Endothelial cell of umbilical vein (primary cell): ENCODE data around the gene RAD54L. TPM values are rescaled to one million over a fixed set of nuclear protein-coding genes. Genes with fewer than 3 reads are reported as not detected.
A peak's percentile ranks its signal among the peaks of the same experiment; 100 is the strongest.
"Not testable (repeated sequence)": the region's sequence is repeated elsewhere in the genome, so short reads cannot be mapped to it uniquely, and the experiment has no call there.

Source experiments
- BruUV-seq: library from RNA; stranded (reverse); fragments of 400-500 nt; replicated peaks from 2 replicates; lab custom pipeline; 2021; lab: Mats Ljungman, UMichigan
- CTCF ChIA-PET: fragments of 300-600, 350-600 bp; sonication (Branson Sonifier 250); formaldehyde crosslinking; loops from one replicate; lab custom pipeline; 2021; ENCODE audit warnings: antibody characterized with exemption, inconsistent platforms; lab: Charles Lee
- POLR2A ChIA-PET: fragments of 300-600, 350-600 bp; sonication (Branson Sonifier 250); formaldehyde crosslinking; loops from one replicate; lab custom pipeline; 2021; ENCODE audit warnings: antibody characterized with exemption, inconsistent platforms; lab: Charles Lee
- DNase-seq: peaks from one replicate; pipeline ENCODE4 v3.0.0-alpha.2; 2011; ENCODE audit warnings: low read depth, low spot score
- FAIRE-seq: peaks from 2 replicates; lab custom pipeline; 2011; peaks lifted over from hg19 to GRCh38; lab: Jason Lieb, UNC
- H2AFZ ChIP-seq: 2 replicates; pipeline ENCODE4 v1.6.0; 2012; ENCODE audit warnings: low read depth, low read length, control low read depth, inconsistent platforms
- H3K27ac ChIP-seq: 2 replicates; pipeline ENCODE4 v1.5.1; 2011; ENCODE audit warnings: low read depth, mild to moderate bottlenecking, control low read depth, low read length, moderate library complexity; ENCODE audit not compliant: insufficient read depth
- H3K27me3 ChIP-seq, 2 experiments: 2 replicates each; pipeline versions ENCODE4 v1.6.0 to v1.6.1; 2011; ENCODE audit warnings: low read length in 2 of 2, mixed read lengths in 1 of 2; ENCODE audit not compliant: control insufficient read depth in 2 of 2, insufficient read depth in 2 of 2
- H3K36me3 ChIP-seq, 2 experiments: 2 replicates in 1 of 2; 3 replicates in 1 of 2; pipeline ENCODE4 v1.5.1; 2011; ENCODE audit warnings: low read length in 2 of 2, mild to moderate bottlenecking in 1 of 2, moderate library complexity in 1 of 2; ENCODE audit not compliant: control insufficient read depth in 2 of 2, insufficient read depth in 2 of 2; ENCODE audit errors: extremely low read depth in 1 of 2
- H3K4me1 ChIP-seq: 3 replicates; pipeline ENCODE4 v1.5.1; 2011; ENCODE audit warnings: mild to moderate bottlenecking, low read length; ENCODE audit not compliant: control insufficient read depth, insufficient read depth; ENCODE audit errors: extremely low read depth
- H3K4me2 ChIP-seq: 2 replicates; pipeline ENCODE4 v1.6.1; 2011; ENCODE audit warnings: low read length, control low read depth, mixed read lengths; ENCODE audit not compliant: insufficient read depth
- H3K4me3 ChIP-seq, 3 experiments: fragments of 200-600 bp in 1 of 3; sonication (generic), shearing (Covaris generic) in 1 of 3; replicated peaks in 1 of 3; 2 replicates each; pipeline ENCODE4 v1.5.1; 2011 to 2016; ENCODE audit warnings: control low read depth in 3 of 3, low read length in 3 of 3, mild to moderate bottlenecking in 2 of 3, inconsistent platforms in 1 of 3, low read depth in 1 of 3, moderate library complexity in 1 of 3; ENCODE audit not compliant: insufficient read depth in 1 of 3
- H3K79me2 ChIP-seq: 2 replicates; pipeline ENCODE4 v1.6.0; 2012; ENCODE audit warnings: low read length, inconsistent platforms; ENCODE audit not compliant: control insufficient read depth, insufficient read depth
- H3K9ac ChIP-seq: replicated peaks from 2 replicates; pipeline ENCODE3; 2011; ENCODE audit warnings: low read length, control low read depth; ENCODE audit not compliant: insufficient read depth; ENCODE audit errors: extremely low read depth
- H3K9me1 ChIP-seq: replicated peaks from 3 replicates; pipeline ENCODE4 v1.6.0; 2011; ENCODE audit warnings: mild to moderate bottlenecking, low read length; ENCODE audit not compliant: control insufficient read depth, insufficient read depth; ENCODE audit errors: extremely low read depth
- H3K9me3 ChIP-seq: replicated peaks from 2 replicates; pipeline ENCODE4 v1.5.1; 2012; ENCODE audit warnings: low read length, inconsistent platforms; ENCODE audit not compliant: control insufficient read depth, insufficient read depth
- H4K20me1 ChIP-seq: replicated peaks from 2 replicates; pipeline ENCODE3; 2011; ENCODE audit warnings: mild to moderate bottlenecking, low read length; ENCODE audit not compliant: control insufficient read depth, insufficient read depth; ENCODE audit errors: extremely low read depth
- CTCF ChIP-seq, 2 donors: IDR thresholded peaks; 1 replicate in 1 of 2; 2 replicates in 1 of 2; pipeline ENCODE4 v1.5.1; 2011; ENCODE audit warnings: low read length in 2 of 2, mild to moderate bottlenecking in 2 of 2, moderate library complexity in 2 of 2, control low read depth in 1 of 2, inconsistent platforms in 1 of 2, low read depth in 1 of 2; ENCODE audit not compliant: insufficient read depth in 1 of 2; ENCODE audit errors: extremely low read depth in 1 of 2
- FOS ChIP-seq: IDR thresholded peaks from 2 replicates; pipeline ENCODE4 v1.6.1; 2011; ENCODE audit warnings: mild to moderate bottlenecking, low read length, moderate library complexity, borderline replicate concordance; ENCODE audit not compliant: insufficient read depth
- MYC ChIP-seq: IDR thresholded peaks from one replicate; pipeline ENCODE4 v1.6.1; 2011; ENCODE audit warnings: mild to moderate bottlenecking, low read depth, low read length
- dilution Hi-C: fragments of 300-500 bp; cut with MboI; formaldehyde crosslinking; loops from one replicate; pipeline ENCODE4 v1.15.0; 2019; ENCODE audit warnings: low sequenced_read_pairs; ENCODE audit not compliant: extremely low pct_ligation_motif_present
- intact Hi-C: fragments of 100-400 bp; cut with micrococcal nuclease; formaldehyde crosslinking; loops from one replicate; pipeline ENCODE4 v1.10.0; 2022
- polyA plus RNA-seq, 4 experiments: library from polyadenylated mRNA; depleted of rRNA in 3 of 4; stranded (reverse) in 3 of 4; unstranded in 1 of 4; fragments of >200 nt; gene quantifications; 2 replicates each; pipeline versions ENCODE4 v1.2.1 to v1.2.3, GENCODE V29; 2011 to 2012; ENCODE audit warnings: missing spikeins in 1 of 4
- total RNA-seq: library from RNA; stranded (reverse); gene quantifications from 2 replicates; pipeline ENCODE4 v1.2.3, GENCODE V29; 2021

Gene RAD54L
- total and polyA plus RNA-seq, 2 donors (not counting 3 experiments of a cell fraction or from before 2014, with no cell fraction given), result 10.5 to 18.9 TPM

DNA sequence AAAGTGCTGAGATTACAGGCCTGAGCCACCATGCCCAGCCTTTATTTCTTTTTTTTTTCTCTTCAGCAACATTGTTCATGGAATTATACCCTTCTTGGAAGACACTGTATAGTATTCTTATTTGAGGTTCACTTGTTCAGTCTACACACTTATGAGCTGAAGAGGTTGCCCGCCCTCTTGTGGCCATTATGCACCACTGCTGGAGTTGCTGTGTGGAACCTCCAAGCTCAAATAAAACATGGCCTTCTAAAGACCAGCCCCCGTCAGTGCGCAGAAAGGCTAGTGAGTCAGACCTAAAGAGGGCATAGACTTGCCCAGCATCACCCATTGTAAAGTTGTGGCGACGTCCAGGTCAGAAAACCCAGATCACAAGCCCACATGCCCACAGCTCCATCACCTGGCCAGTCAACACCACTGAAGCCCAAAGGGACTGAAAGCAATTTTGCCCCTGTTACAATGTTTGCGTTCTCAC is 24.1 kb upstream of the RAD54L start:
- CTCF ChIA-PET, result interaction anchor here (0.6 to 4.5 kb wide), 45 partner anchors 8 to 594 kb away, joined by 3 to 146 read pairs (median 4); partner anchors contain the start of genes GPBP1L1, LURAP1, PIK3R3 and POMGNT1
- no TSS peak for BruUV-seq
- dilution Hi-C loops, result no loop called here
- FAIRE-seq, result peak; percentile 99
- Histone ChIP-seq H3K9me3 (no peaks in the 10 kb centered on the region), H3K79me2 (no peaks in the 10 kb centered on the region), H4K20me1 (no peaks in the 10 kb centered on the region), H3K9ac (no peak overlapping the region), H3K27me3 (no peaks in the 10 kb centered on the region), H3K27ac (no peak overlapping the region), H2AFZ (peak overlapping the region; percentile 59), H3K9me1 (no peaks in the 10 kb centered on the region), H3K4me3 (no peak overlapping the region), H3K4me1 (peaks cover 2% of the 10 kb centered on the region), H3K36me3 (no peaks in the 10 kb centered on the region), H3K4me2 (no peak overlapping the region)
- TF ChIP-seq MYC (no peak), CTCF (IDR thresholded peaks at IDR 0.05; ENCODE audit: extremely low read depth in 1 of 2, insufficient read depth in 1 of 2, low read depth in 1 of 2, low read length in 2 of 2) (peak; percentile 88 to 98)
- DNase-seq, result peak; percentile 87
- intact Hi-C loops, result loop anchor here (1.0 to 10.0 kb wide), 8 partner anchors 25 to 539 kb away; partner anchors contain the start of genes GPBP1L1, POMGNT1 and TMEM69
- POLR2A ChIA-PET, result interaction anchor here (0.7 to 0.8 kb wide), 2 partner anchors 21 to 157 kb away, joined by 3 read pairs; no protein-coding TSS in a partner anchor

DNA sequence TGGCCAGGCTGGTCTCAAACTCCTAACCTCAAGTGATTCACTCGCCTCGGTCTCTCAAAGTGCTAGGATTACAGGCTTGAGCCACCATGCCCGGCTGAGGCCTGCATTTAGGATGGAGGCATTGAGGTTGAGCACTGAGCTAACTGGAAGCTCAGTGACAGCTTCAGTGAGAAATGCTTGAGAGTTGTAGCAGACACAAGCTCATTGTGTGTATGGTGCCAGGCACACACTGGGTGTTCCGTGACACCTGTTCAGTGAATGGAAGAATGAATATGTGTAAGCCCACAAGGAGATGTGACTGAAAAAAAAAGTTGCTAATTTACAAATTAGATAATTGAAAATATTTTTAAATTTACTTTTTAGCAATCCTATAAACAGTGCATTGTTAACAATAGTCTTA is 22.6 kb upstream of the RAD54L start:
- DNase-seq (no peak), FAIRE-seq (no peak)
- TF ChIP-seq FOS, result no peak
- Histone ChIP-seq H3K36me3 (no peaks in the 10 kb centered on the region), H3K79me2 (no peaks in the 10 kb centered on the region), H3K27ac (no peak overlapping the region), H3K9me1 (no peaks in the 10 kb centered on the region), H2AFZ (no peak overlapping the region), H3K27me3 (no peaks in the 10 kb centered on the region), H3K4me3 (no peak overlapping the region), H3K4me2 (no peak overlapping the region), H3K4me1 (peaks cover 2% of the 10 kb centered on the region), H3K9me3 (no peaks in the 10 kb centered on the region), H3K9ac (no peak overlapping the region), H4K20me1 (no peaks in the 10 kb centered on the region)
- no TSS peak for BruUV-seq
- CTCF ChIA-PET, result interaction anchor here (1.1 to 4.5 kb wide), 5 partner anchors 13 to 188 kb away, joined by 4 to 146 read pairs (median 6); partner anchors contain the start of gene POMGNT1
- intact Hi-C loops (loop anchor here (5.0 to 10.0 kb wide), 2 partner anchors 333 to 540 kb away; partner anchors contain the start of genes GPBP1L1 and TMEM69), dilution Hi-C loops (no loop called here)
- POLR2A ChIA-PET, result no interaction called here

DNA sequence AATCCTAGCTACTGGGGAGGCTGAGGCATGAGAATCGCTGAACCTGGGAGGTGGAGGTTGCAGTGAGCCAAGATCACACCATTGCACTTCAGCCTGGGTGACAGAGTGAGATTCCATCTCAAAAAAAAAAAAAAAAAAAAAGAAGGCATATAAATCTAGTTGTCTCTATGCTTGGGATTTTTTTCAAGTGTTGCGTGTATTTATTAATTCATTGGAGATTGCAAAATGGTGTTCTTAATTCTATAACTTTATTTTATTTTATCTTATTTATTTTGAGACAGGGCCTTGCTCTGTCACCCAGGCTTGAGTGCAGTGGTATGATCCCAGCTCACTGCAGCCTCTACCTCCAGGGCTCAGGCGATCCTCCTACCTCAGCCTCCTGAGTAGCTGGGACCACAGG is 16.3 kb upstream of the RAD54L start:
- H3K4me2 ChIP-seq, H3K79me2 ChIP-seq, H2AFZ ChIP-seq, H3K9me3 ChIP-seq, H3K27ac ChIP-seq, DNase-seq, H4K20me1 ChIP-seq, dilution Hi-C loops, H3K4me3 ChIP-seq, H3K27me3 ChIP-seq, BruUV-seq, intact Hi-C loops, POLR2A ChIA-PET, H3K36me3 ChIP-seq, H3K4me1 ChIP-seq, H3K9ac ChIP-seq, H3K9me1 ChIP-seq, FAIRE-seq: not testable (repeated sequence)
- CTCF ChIA-PET, result interaction anchor here (1.4 to 2.2 kb wide), 2 partner anchors 8 to 16 kb away, joined by 5 to 15 read pairs; no protein-coding TSS in a partner anchor
